K562 (cell line): ENCODE results near the gene FPGS. TPM values are rescaled to one million over a fixed set of nuclear protein-coding genes. Genes with fewer than 3 reads are reported as not detected.

Experiments used
- ATAC-seq: fragments of 200-7000 bp; cut with Tn5 transposase; 3 replicates; pipeline ENCODE4 v1.9.1; 2020; ENCODE audit warnings: moderate library complexity
- BruUV-seq: library from RNA; stranded (reverse); fragments of 400-500 nt; replicated peaks from 2 replicates; lab custom pipeline; 2021; lab: Mats Ljungman, UMichigan
- CTCF ChIA-PET: fragments of 300-600 bp; formaldehyde crosslinking; extraction: SDS; loops from one replicate; lab custom pipeline; 2021; ENCODE audit warnings: low intra/inter-chr PET ratio; lab: Yijun Ruan, JAX
- POLR2A ChIA-PET: fragments of 300-600, 350-650 bp; sonication (Branson Sonifier 250); formaldehyde crosslinking; extraction: SDS; loops from one replicate; lab custom pipeline; 2021; ENCODE audit warnings: antibody characterized with exemption, inconsistent platforms; lab: Yijun Ruan, JAX
- DNase-seq, 4 experiments: peaks; one replicate each; pipeline versions ENCODE4 v3.0.0 to v3.0.0-alpha.2; 2011 to 2018; ENCODE audit warnings: low spot score in 3 of 4, mixed read lengths in 3 of 4; ENCODE audit errors: extremely low read depth in 1 of 4
- FAIRE-seq: peaks from 2 replicates; lab custom pipeline; 2011; peaks lifted over from hg19 to GRCh38; lab: Jason Lieb, UNC
- H2AFZ ChIP-seq: 2 replicates; pipeline ENCODE4 v1.6.0; 2011; ENCODE audit warnings: low read depth, low read length, control low read depth, inconsistent platforms
- H3K27ac ChIP-seq: fragments of 200-600 bp; 3 replicates; pipeline ENCODE4 v1.8.0; 2011; ENCODE audit warnings: low read depth, mild to moderate bottlenecking, control low read depth, inconsistent platforms, low read length, moderate library complexity, mixed read lengths; ENCODE audit errors: extremely low read depth
- H3K27me3 ChIP-seq, 2 experiments: fragments of 300-600 bp in 1 of 2; 2 replicates in 1 of 2; 3 replicates in 1 of 2; pipeline versions ENCODE4 v1.6.0 to v1.8.0; 2011; ENCODE audit warnings: inconsistent platforms in 2 of 2, low read length in 2 of 2, mild to moderate bottlenecking in 1 of 2, mixed read lengths in 1 of 2, moderate library complexity in 1 of 2; ENCODE audit not compliant: control insufficient read depth in 2 of 2, insufficient read depth in 2 of 2
- H3K36me3 ChIP-seq: fragments of 300-600 bp; 3 replicates; pipeline ENCODE4 v1.8.0; 2011; ENCODE audit warnings: mild to moderate bottlenecking, low read length, inconsistent platforms; ENCODE audit not compliant: control insufficient read depth, insufficient read depth
- H3K4me1 ChIP-seq, 2 experiments: fragments of 200-600 bp in 1 of 2; replicated peaks in 1 of 2; 2 replicates in 1 of 2; 3 replicates in 1 of 2; pipeline versions ENCODE4 v1.5.1 to v1.8.0; 2011; ENCODE audit warnings: inconsistent platforms in 2 of 2, low read length in 2 of 2, mild to moderate bottlenecking in 1 of 2, mixed read lengths in 1 of 2, moderate library complexity in 1 of 2; ENCODE audit not compliant: control insufficient read depth in 2 of 2, insufficient read depth in 2 of 2
- H3K4me2 ChIP-seq: 2 replicates; pipeline ENCODE4 v1.6.1; 2011; ENCODE audit warnings: low read length, control low read depth, inconsistent platforms, mixed read lengths; ENCODE audit not compliant: insufficient read depth
- H3K4me3 ChIP-seq: fragments of 200-600 bp; sonication (generic), shearing (Covaris generic); 2 replicates; pipeline ENCODE4 v1.5.1; 2016; ENCODE audit warnings: control low read depth, inconsistent platforms
- H3K79me2 ChIP-seq: fragments of 200-600 bp; 3 replicates; pipeline ENCODE4 v1.8.0; 2011; ENCODE audit warnings: low read length, inconsistent platforms; ENCODE audit not compliant: control insufficient read depth, insufficient read depth
- H3K9ac ChIP-seq, 2 experiments: 2 replicates each; pipeline versions ENCODE4 v1.6.0 to v1.6.1; 2011; ENCODE audit warnings: low read depth in 2 of 2, low read length in 2 of 2, control low read depth in 1 of 2, inconsistent platforms in 1 of 2, mild to moderate bottlenecking in 1 of 2, mixed read lengths in 1 of 2; ENCODE audit not compliant: insufficient read depth in 1 of 2
- H3K9me1 ChIP-seq: one replicate; pipeline ENCODE4 v1.6.0; 2011; ENCODE audit warnings: inconsistent platforms, mild to moderate bottlenecking, low read length, moderate library complexity; ENCODE audit not compliant: control insufficient read depth, insufficient read depth
- H3K9me3 ChIP-seq: replicated peaks from 2 replicates; pipeline ENCODE4 v1.5.1; 2011; ENCODE audit warnings: low read depth, low read length, inconsistent platforms; ENCODE audit not compliant: control insufficient read depth, insufficient read depth
- H4K20me1 ChIP-seq: replicated peaks from 2 replicates; pipeline ENCODE4 v1.6.1; 2011; ENCODE audit warnings: low read length, inconsistent platforms, mixed read lengths; ENCODE audit not compliant: control insufficient read depth, insufficient read depth
- KLF10 ChIP-seq: fragments of 250-450 bp; sonication (Bioruptor Pico); IDR thresholded peaks from 2 replicates; pipeline ENCODE4 v1.6.1; 2021; ENCODE audit warnings: matching md5 sums
- MAX ChIP-seq: sonication (generic); formaldehyde crosslinking; IDR thresholded peaks from 2 replicates; pipeline ENCODE4 v1.9.0; 2022; ENCODE audit warnings: mild to moderate bottlenecking, missing genetic modification reagents
- MBD1 ChIP-seq: fragments of 250-450 bp; sonication (Bioruptor Pico); IDR thresholded peaks from 2 replicates; pipeline ENCODE4 v1.8.0; 2022; ENCODE audit warnings: inconsistent platforms
- RCOR1 ChIP-seq, 2 experiments: IDR thresholded peaks; 2 replicates each; pipeline ENCODE4 v1.6.1; 2012; ENCODE audit warnings: low read depth in 2 of 2, low read length in 2 of 2, borderline replicate concordance in 1 of 2, improper control_type of control experiment in 1 of 2
- ZFP36 ChIP-seq: fragments of 150-350 bp; IDR thresholded peaks from 2 replicates; pipeline ENCODE4 v1.6.1; 2018; ENCODE audit warnings: low read length, low read depth; ENCODE audit not compliant: partially characterized antibody
- WGBS: fragments of 100-300 bp; shearing (Covaris generic); methylation state at CpG from one replicate; pipeline ENCODE4 v1.1.6; 2016; ENCODE audit warnings: low coverage, mixed read lengths; ENCODE audit not compliant: insufficient coverage; ENCODE audit errors: missing lambda C conversion rate; 5-methylcytosine and 5-hydroxymethylcytosine counted together
- in situ Hi-C: fragments of 300-500 bp; cut with MboI; formaldehyde crosslinking; loops from 4 replicates; pipeline ENCODE4 v1.15.0; 2018; ENCODE audit warnings: inconsistent platforms, mixed read lengths
- intact Hi-C: fragments of 100-400 bp; cut with micrococcal nuclease; formaldehyde crosslinking; loops from 2 replicates; pipeline ENCODE4 v1.14.2; 2022
- polyA plus RNA-seq, 8 experiments: library from polyadenylated mRNA; depleted of rRNA in 4 of 8; stranded (reverse) in 5 of 8; unstranded in 3 of 8; fragments of >200 nt; fragmentation: Nextera tagmentation in 2 of 8; fragmentation: Illumina TruSeq in 1 of 8; extraction: Ambion mirVana in 2 of 8; extraction: Trizol in 1 of 8; gene quantifications; 2 replicates each; pipeline versions ENCODE4 v1.2.1 to v1.2.3, GENCODE V29; 2011 to 2014; ENCODE audit warnings: inconsistent platforms in 1 of 8, missing spikeins in 1 of 8
- total RNA-seq, 7 experiments: library from RNA; depleted of rRNA in 6 of 7; stranded (reverse); fragments of >200 nt in 6 of 7; fragmentation: Illumina TruSeq in 2 of 7; extraction: Trizol in 2 of 7; gene quantifications; 2 replicates each; pipeline versions ENCODE4 v1.2.1 to v1.2.3, GENCODE V29; 2011 to 2021; ENCODE audit warnings: low replicate concordance in 1 of 7

Gene FPGS
- total and polyA plus RNA-seq, 9 of the 15 experiments (the other 6 are each of a cell fraction or from before 2014, with no cell fraction given): 0.84 to 86.4 (median 59.2) TPM

GRCh38 chr9:127753148-127753547 is 49.5 kb upstream of the FPGS start (continued):
- no peak for TF ChIP-seq MBD1 (CRISPR knock-in tag)

GRCh38 chr9:127753622-127754021 is 49.1 kb upstream of the FPGS start:
- in situ Hi-C loops: loop anchor here (25.0 kb wide), 1 partner anchor 609 kb away; the partner anchor contains the start of gene URM1
- BruUV-seq: no TSS peak
- H3K79me2 ChIP-seq: no peaks in the 10 kb centered on the region

More at GRCh38 chr9:127753622-127754021, 49.1 kb upstream of the FPGS start:
- intact Hi-C loops: no loop called here
- DNase-seq (no peak), ATAC-seq (no peak), FAIRE-seq (no peak)
- ChIA-PET CTCF (no interaction called here), POLR2A (interaction anchor here (0.5 to 1.6 kb wide), 4 partner anchors 8 to 1255 kb away, joined by 3 to 6 read pairs (median 3); partner anchors contain the start of genes PTRH1 and TTC16)
- Histone ChIP-seq H3K4me2 (no peak overlapping the region), H3K4me3 (no peak overlapping the region), H3K27me3 (peaks cover 2 to 41% of the 10 kb centered on the region in 2 experiments; a peak in 3 of 5 replicates), H3K4me1 (peaks cover 4 to 24% of the 10 kb centered on the region in 2 experiments; a peak in 4 of 5 replicates), H3K27ac (no peak overlapping the region), H4K20me1 (peaks cover 23% of the 10 kb centered on the region), H3K9ac (no peak overlapping the region), H2AFZ (no peak overlapping the region), H3K36me3 (no peaks in the 10 kb centered on the region), H3K9me3 (no peaks in the 10 kb centered on the region), H3K9me1 (no peaks in the 10 kb centered on the region)
- WGBS: 9% methylated on average over 5 of the region's 8 CpGs
- TF ChIP-seq ZFP36 (peak; percentile 36), MAX (0 out of 2 replicates have a peak, but pooled peaks have one; percentile 14), RCOR1 (IDR thresholded peaks at IDR 0.05; ENCODE audit: borderline replicate concordance in 1 of 2, low read depth in 2 of 2, low read length in 2 of 2) (no peak), KLF10 (no peak)
